ENCODE results near the gene PEBP1.
A peak's percentile ranks its signal among the peaks of the same experiment; 100 is the strongest.

PEBP1 gene

DNA sequence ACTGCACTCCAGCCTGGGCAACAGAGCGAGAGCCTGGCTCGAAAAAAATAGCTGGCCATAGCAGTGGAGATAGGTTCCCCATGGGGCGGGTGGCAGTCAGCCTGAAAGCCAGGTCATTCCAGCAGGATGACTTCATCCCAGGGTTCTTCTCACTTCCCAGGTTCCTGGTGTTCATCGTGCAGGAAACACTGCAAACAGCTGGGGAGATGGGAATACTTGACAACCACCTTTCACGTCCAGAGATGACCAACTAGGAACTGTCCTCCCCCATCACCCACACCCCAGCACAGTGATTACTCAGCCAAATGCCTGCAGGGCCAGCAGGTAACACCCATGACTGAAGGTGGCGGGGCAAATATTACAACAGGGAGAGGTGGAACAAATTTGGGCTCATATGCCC lies 33.9 kb upstream of the PEBP1 start:
- DNase-seq (ENCODE audit: low read depth, low spot score), result no peak
- no peak overlapping the region for H3K4me3 ChIP-seq (ENCODE audit: low read depth, low read length)
- in situ Hi-C loops (cut with HindIII; ENCODE audit: low sequenced_read_pairs), result no loop called here
- TF ChIP-seq, protein P1, sequence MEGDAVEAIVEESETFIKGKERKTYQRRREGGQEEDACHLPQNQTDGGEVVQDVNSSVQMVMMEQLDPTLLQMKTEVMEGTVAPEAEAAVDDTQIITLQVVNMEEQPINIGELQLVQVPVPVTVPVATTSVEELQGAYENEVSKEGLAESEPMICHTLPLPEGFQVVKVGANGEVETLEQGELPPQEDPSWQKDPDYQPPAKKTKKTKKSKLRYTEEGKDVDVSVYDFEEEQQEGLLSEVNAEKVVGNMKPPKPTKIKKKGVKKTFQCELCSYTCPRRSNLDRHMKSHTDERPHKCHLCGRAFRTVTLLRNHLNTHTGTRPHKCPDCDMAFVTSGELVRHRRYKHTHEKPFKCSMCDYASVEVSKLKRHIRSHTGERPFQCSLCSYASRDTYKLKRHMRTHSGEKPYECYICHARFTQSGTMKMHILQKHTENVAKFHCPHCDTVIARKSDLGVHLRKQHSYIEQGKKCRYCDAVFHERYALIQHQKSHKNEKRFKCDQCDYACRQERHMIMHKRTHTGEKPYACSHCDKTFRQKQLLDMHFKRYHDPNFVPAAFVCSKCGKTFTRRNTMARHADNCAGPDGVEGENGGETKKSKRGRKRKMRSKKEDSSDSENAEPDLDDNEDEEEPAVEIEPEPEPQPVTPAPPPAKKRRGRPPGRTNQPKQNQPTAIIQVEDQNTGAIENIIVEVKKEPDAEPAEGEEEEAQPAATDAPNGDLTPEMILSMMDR (IDR thresholded peaks at IDR 0.05; ENCODE audit: low read depth, low read length), result no peak

DNA sequence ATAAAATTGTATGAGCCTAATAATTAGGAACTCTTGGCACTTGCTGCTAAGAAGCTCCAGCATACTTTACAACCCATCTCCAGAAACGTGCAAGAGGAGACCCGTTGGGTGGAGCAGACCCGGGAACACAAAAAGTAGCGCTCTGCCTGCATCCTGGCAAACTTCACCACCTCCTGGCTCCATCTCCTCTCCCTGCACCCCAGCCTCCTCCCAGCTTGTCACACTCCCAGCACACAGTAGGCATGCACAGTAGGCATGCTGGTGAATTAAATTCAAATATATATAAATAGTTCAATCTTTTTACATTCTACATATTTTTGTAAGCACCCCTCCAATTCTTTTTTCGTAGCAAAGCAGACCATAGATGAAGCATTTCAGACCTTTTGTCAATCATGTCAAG lies 33.3 kb upstream of the PEBP1 start:
- no peak for DNase-seq (ENCODE audit: low read depth, low spot score)
- in situ Hi-C loops (cut with HindIII; ENCODE audit: low sequenced_read_pairs), result no loop called here
- peak overlapping the region; percentile 64 for H3K4me3 ChIP-seq (ENCODE audit: low read depth, low read length)
- TF ChIP-seq, protein P1 (IDR thresholded peaks at IDR 0.05; ENCODE audit: low read depth, low read length), result no peak

DNA sequence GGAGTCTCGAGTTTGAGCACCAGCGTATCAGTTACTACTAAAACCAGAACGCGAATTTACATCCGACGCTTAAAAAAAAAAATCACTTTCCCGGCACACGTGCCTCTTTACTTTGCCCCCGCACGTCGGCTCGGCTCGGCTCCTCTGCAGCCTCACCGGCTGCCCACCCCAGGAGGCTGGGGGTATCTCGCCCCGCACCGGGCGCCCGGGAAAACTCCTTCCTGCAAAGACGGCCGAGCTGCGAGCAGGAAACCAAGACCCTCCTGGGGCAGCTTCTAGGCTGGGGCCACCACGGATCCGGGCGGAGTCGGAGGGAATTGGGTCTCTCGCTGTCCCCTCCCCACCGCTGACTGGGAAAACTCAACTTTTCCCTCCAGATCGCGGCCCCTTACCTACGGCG lies 32.7 kb upstream of the PEBP1 start:
- TF ChIP-seq, protein P1 (IDR thresholded peaks at IDR 0.05; ENCODE audit: low read depth, low read length), result no peak
- DNase-seq (ENCODE audit: low read depth, low spot score), result peak; percentile 30
- H3K4me3 ChIP-seq (ENCODE audit: low read depth, low read length), result peak overlapping the region; percentile 64
- in situ Hi-C loops (cut with HindIII; ENCODE audit: low sequenced_read_pairs), result no loop called here

DNA sequence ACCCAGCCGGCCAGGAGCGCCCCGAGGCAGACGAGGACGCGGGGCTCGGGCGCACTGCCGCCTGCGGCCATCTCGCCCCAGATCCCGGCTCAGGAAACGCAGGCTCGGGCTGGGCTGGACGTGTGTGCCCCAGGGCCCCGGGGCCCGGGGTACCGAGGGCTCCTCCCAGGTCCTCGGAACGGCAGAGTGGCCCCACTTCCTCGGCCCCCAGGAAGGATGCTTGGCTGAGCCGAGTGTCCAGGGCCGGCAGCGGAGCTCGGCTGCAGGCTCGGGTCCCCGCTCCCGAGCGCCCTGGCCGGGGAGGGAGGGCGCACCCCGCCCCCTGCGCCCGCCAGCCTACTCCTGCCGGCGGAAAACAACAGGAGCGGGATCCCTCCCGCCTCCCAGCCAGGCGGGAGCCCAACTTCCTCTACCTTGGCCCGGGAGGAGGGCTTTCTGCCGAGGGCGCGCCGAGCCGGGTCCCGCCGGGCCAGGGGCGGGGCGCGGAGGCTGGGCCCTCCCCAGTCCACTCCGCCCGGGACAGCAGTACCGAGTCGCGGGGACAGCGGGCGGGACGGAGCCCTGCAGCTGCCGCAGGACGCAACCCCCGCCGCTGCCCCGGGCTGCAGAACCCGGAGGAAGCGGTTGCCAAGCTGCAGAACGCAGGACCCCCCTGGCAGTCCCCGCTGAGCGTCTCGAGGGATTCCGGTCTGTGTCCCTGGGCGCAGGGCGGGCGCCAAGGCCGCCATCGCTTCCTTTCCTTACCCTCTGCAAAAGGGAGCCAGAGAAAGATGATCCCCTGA lies 32.1 kb upstream of the PEBP1 start, which contains the start of gene VSIG10:
VSIG10 (minus strand) TSS at position 411 of the 782 bp plus-strand sequence; CDS start at position 71, 340 bp downstream.
- DNase-seq (ENCODE audit: low read depth, low spot score), result peak; percentile 65
- in situ Hi-C loops (cut with HindIII; ENCODE audit: low sequenced_read_pairs), result no loop called here
- TF ChIP-seq, protein P1 (IDR thresholded peaks at IDR 0.05; ENCODE audit: low read depth, low read length), result no peak
- peak within 1 kb of the TSS; percentile 64 for H3K4me3 ChIP-seq (ENCODE audit: low read depth, low read length)

DNA sequence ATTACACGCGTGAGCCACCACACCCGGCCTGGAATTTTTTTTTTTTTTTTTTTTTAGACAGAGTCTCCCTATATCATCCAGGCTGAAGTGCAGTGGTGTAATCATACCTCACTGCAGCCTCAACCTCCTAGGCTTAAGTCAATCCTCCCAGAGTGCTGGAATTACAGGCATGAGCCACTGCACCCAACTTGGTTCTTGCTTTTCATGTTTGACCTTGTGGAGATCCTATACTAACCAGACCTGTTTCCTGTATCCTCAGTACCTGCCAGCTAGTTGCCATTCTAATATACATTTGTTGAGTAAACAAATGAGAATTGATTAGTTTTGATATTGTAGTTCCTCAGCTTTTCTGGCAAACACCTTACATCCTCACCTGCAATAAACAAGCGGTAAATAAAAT lies 28.9 kb upstream of the PEBP1 start:
- TF ChIP-seq, protein P1 (IDR thresholded peaks at IDR 0.05; ENCODE audit: low read depth, low read length), result no peak
- H3K4me3 ChIP-seq (ENCODE audit: low read depth, low read length), result no peak overlapping the region
- no peak for DNase-seq (ENCODE audit: low read depth, low spot score)
- in situ Hi-C loops (cut with HindIII; ENCODE audit: low sequenced_read_pairs), result no loop called here

DNA sequence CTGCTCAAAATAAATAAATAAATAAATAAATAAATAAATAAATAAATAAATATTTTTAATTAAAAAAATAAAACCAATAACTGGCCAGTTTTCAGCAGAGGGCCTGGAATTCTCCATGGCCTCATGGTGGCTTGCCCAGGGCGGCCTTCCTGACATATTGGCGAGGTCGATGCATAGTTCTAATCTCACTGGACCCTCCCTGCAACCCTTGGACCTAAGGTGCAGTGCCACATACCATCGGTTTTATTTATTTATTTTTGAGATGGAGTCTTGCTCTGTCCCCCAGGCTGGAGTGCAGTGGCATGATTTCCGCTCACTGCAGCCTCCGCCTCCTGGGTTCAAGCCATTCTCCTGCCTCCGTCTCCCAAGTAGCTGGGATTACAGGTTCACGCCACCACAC lies 28.2 kb upstream of the PEBP1 start:
- no peak overlapping the region for H3K4me3 ChIP-seq (ENCODE audit: low read depth, low read length)
- DNase-seq (ENCODE audit: low read depth, low spot score), result no peak
- TF ChIP-seq, protein P1 (IDR thresholded peaks at IDR 0.05; ENCODE audit: low read depth, low read length), result no peak
- in situ Hi-C loops (cut with HindIII; ENCODE audit: low sequenced_read_pairs), result no loop called here

Data from astrocyte of the spinal cord (primary cell).